Loucy (cell line): Measurements from ENCODE around the gene NSMCE1.

Experiments
- CTCF ChIP-seq: fragments of 200-600 bp; sonication (generic); conservative IDR thresholded peaks from 2 replicates; pipeline ENCODE4 v1.5.1; 2014; ENCODE audit warnings: mild to moderate bottlenecking, antibody characterized with exemption, low read length
- EZH2phosphoT487 ChIP-seq: fragments of 200-600 bp; IDR thresholded peaks from 2 replicates; pipeline ENCODE4 v1.6.1; 2018; ENCODE audit warnings: antibody characterized with exemption, mild to moderate bottlenecking, moderate library complexity, borderline replicate concordance

GRCh38 chr16:27208081-27208680 is 60.4 kb downstream of the NSMCE1 start:
- TF ChIP-seq CTCF (no peak), EZH2phosphoT487 (no peak)
